Limb (tissue), 2 donors: ENCODE results near the gene SNAI3.

Experiments used
- DNase-seq, 2 donors: peaks; one replicate each; pipeline ENCODE4 v3.0.0-alpha.2; 2016; ENCODE audit errors: extremely low spot score in 2 of 2

The SNAI3 gene

DNA sequence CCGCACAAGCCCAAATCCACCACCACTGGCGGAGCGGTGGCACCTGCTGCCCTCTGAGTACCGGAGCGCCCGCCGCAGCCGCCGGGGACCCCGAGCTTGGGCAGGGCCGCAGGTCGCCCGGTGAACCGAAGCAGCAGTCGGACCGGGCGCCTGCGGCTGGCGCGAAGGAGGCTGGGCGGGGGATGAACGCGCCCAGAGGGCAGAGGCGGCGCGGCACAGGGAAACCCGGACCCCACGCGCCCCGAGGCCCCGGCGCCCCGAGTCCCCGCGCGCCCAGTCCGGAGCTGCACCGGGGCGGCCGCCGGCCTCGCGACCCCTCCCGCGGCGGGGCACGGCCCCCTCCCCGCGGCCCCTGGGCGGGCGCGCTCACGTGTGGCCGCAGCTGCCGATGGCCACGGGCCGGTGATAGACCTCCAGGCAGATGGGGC lies 19.5 kb upstream of the SNAI3 start:
- DNase-seq, result no peak

DNA sequence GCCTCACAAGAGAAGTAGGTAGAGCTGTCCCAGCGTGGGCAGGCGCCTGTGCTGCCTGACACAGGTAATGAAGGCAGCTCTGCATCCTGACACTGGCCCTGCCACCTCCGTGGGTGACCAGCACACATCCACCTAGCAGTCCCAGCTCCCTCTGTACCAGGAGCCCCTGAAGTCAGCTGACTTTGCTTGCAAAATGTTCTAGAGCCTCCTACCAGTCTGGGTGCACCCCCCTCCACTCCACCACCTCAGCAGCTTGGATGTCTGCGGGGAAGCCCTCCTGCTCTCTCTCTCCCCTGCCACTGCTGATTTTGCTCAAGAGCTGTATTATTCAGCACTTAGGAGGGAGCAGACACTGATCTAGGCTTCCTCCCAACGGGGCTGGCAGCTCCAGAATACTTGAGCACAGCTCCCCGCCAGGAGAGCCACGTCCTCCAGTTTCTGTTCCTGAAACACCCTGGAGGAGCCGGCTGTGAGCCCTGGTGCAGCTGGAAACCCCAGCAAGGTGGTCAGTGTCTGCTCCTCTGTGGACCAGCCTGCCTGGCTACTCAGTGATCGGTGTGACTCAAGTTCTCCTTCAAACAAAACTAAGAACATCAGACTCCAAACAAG lies 18.9 kb upstream of the SNAI3 start:
- DNase-seq, result no peak

DNA sequence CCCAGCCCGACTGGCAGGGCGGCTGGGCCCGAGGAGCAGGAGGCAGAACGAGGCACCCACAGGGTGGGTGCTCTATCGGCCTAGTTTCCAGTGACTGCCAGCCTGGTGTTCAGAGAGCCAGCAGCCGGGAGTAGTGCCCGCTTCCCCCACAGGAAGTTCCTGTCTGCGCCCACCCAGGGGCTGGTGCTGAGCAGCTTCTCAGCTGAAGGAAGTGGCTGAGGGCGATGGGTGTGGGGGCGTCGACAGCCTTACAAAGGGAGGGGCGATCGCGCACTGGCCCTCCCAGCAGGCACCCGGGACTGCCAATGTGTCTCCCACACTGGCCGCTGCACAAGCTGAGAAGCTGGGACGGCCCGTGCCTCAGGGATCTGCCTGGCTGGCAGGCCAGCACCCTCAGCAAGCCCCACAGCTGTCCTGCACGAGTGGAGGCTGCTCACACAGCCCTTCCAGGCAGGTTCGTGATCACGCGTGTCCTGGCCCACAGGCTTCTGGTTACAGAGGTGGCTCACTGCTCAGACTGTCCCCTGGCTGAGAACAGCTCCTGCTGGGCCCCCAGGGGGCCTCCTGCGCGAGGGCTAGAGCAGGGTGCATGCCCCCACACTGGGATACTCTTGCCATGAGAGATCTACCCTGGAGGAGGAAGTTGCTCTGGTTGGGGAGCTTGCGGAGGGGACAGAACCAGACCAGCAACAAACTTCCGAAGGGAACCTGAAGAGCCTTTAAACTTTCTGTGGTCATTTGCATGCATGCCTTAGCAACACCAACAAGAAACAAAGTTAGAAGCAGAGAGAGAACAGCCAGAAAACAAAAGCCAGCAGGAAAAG lies 17.4 kb upstream of the SNAI3 start:
- no peak for DNase-seq

DNA sequence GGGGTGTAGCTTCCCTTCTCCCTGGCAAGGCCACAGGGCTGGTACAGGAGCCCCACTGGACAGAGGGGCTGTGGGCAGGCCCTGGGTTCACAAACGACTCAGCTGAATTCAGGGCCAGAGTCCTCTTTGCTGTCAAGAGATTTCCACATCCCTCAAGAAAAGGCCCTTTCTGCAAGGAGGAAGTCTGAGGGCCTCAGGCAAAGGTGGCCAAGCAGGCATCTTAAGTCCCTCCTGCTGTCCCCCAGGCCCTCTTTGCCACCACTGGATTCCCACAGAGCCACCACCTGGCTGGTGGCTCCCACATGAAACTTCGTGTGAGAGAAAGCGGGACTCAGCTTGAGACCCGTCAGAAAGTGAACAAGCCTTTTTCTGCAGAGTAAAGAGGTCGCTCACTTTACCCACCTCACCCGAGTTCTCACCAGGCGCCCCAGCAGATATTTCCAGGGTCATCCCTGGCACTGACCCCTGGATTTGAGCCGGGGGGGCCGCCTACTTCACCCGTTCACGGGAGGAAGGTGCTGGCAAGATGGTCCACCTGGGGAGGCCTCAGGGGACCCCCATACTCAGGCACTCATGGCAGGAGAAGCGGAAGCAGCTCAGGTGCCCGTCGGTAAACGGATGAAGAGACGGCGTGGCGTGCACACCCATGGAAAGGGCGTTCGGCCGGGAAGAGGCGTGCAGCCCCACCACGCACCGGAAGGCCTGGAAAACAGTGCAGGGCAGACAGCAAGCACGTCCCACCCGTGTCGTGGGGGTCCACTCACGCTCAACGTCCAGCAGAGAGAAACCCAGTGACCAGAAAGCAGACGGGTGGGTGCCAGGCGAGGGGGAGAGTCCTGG lies 16.3 kb upstream of the SNAI3 start:
- DNase-seq, result no peak

DNA sequence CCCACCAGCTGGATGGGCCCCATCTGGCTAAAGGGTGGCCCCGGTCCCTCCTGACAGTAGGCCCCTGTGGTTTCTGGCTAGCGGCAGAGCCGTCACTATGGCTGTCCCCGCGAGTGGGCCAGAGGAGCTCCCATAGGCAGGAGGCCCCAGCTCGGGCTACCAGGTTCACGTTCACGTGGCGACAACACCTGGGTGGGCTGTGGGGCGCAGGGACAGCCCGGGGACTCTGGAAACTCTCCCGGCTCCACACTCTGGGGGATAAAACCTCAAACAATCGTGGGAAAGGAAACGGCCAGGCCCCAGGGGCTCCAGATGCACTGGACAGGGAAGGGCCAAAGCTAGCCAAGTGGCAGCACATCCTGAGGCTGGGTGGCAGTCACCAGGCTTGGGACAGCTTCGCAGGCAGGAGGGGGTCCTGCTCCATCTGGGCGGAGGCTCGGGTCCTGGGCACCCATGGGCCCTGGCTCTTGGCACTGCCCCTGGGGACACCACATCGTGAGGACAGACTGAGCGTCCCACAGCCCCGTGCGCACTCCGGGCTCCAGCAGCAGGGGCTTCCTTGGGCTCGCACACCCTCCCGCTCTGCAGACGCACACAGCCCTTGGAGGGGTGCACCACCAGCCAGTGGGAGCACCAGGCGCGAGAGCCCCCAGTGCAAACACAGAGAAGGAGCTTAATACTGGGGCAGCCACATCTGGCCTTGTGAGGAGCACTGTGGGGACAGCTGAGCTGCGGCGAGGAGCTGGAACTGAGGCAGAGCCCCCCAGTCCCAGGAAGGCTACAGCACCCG lies 15.5 kb upstream of the SNAI3 start:
- no peak for DNase-seq

DNA sequence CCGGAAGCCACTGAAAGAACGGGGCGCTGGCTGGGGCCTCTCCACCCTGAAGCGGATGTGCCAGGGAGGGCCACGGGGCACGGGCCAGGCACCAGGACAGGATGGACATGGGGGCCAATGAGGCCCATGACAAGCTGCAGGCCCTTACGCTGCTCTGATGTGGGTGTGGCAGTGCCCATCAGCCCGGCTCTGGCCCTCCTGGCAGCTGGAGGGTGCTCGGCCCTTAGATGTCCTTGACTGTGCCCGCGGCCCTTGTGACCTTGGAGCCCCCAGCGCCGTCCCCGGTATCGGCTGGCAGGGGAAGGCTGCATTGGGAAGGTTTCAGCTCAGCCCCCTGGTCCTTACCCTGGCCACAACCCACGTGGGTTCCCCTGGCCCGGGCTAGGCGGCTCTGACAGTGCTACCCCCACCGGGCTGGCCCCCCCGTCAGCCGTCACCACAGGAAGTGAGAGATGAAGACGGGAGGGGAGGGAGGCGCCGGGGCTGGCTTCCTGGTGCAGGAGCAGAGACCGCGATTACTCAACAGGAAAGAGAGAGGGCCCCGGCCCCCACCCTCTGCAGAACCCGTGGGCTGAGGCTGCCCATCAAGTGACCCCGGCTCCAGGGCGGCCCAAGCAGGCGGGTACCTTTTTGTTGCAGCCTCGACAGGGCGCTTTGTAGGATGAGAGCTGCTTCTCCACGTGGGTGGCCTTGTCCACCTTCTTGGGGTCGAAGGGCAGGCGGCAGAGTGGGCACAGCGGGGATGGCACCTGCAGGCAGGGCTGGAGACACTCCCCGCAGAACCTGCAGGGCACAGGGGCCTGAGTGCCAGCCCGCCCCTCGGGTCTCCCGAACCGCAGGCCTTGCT lies 14.6 kb upstream of the SNAI3 start:
- DNase-seq, result no peak

DNA sequence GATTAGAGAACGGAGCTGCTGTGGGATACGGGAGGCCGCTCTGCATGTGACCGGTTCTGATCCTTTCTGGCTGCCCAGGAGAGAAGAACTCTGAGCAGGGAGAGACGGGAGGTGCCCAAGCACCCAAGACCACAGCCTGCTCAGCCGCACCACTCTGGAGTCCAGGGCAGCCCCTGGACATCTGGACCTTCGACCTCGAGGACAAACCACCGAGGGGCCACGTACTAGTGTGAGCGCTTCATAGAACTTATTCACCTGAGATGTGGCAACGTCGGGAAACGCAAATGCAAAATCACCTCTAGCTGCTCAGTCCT lies 14.0 kb upstream of the SNAI3 start:
- DNase-seq, result no peak

DNA sequence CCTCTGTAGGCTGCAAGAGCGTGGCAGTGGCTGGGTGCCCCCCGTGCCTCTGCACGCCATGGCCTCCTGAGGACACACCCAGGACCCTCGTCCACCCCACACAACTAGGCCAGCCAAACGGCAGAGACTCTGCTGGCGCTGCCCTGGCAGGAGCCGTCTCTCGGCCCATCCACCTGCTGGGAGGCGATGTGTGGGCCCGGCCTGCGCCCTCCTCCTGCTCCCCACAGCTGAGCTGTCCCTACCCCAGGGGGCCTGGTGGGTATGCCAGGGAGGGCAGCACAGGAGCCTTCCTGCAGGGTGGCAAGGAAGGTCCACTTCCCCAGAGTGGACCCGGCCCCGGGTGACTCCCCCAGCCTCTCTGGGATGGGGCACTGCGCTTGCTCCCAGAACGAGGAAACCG lies 12.9 kb upstream of the SNAI3 start:
- DNase-seq, result no peak

DNA sequence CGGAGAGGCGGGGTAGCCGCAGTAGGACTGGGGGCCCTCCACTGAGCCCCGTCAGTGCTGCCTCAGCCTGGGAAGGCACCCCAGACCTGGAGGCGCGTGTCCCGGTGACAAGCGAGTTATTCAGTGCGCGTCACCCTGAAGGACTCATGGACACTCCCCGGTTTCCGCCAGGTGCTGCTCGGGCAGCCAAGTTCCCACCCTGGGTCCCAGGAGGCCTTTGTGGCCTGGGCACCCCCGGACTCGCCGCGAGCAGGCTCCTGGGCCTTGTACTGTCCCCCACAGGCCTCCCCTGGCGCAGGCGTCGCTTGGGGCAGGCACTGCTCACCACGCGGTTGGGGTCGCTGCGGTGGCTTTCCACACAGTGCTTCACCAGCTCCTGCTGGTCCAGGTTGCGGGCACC lies 12.3 kb upstream of the SNAI3 start:
- DNase-seq, result no peak

DNA sequence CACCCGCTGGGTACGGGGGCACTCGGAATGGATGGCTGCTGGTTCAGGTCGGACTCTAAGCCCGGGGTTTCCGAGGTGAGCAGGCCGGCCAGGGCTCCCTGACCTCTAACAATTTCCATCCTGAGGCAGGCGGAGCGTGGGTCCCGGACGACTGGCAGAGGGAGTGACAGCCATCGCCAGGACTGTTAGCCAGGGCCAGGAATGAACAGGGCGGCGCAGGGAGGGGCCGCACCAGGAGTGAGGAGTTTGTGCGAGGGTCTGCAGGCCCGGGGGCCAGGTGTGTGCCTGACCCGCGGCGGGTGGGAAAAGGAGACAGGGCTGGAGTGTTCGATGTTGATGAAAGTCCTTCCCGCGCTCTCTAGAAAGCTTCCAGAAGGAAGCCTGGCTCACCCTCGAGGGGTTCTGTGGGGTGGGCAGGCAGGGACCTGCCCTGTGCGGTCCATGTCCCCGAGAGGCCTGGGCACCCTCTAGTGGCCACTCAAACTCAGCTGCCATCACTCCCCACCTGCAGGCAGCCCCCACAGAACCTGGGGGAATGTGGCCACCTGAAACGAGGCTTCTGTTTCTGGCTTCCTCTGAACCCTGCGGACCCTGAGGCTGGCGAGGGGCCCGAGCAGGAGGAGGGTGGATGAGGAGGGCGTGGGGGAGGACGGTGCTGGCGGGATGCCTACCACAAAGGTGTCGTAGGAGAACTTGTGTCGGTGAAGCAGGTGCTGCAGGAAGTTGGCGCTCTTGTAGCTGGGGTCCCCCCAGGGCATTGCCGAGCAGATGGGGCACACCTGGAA lies 11.7 kb upstream of the SNAI3 start:
- no peak for DNase-seq

DNA sequence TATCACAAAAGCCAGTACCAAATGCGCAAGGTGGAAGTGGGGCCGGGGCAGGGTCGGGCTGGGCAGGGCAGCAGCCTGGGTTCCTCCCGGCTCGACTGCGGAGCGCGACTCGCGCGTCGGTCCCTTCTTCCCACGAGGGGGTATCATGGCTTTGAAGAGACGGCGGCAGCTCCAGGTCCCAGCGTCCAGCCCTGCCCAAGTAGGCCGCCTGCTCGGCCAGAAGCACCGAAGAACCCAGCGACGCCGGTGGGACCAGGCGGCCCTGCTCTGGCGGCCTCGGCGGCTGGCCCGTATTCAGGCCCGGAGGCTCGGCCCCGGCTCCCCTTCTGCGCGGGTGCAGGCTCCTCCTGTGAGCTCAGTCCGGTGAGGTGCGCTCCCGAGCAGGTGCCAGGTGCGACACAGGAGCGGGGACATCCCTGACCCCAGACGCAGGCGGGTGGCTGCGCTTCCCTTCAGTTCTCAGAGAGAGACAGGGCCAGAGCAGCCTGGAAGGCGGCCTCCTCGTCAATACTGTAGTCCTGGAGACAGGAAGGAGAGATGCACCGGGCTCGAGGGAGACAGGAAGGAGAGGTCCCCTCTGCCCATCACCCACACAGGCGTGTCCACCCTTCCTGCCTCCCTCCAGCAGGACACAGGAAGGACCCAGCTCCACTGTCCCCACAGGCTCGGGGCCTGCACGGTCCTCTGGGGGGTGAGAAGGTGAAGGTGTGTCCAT lies 11.0 kb upstream of the SNAI3 start:
- no peak for DNase-seq

DNA sequence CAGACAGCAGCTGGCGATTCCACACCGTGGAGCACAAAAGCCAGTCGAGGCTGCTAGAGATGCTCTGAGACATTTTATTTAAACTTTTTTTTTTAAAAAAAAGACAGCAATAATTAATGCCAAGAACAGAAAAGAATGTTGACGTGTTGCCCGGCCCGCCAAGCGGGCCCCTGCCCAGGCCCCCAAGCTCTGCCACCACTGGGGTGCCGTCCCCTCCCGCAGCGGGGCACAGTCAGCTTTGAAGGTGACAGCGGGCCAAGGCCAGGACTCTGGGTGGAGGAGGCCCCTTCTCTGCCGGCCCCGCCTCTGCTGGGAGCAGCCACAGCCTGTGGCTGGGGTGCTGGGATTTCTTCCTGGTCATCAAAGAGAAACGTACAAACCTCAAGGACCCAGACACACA lies 10.1 kb upstream of the SNAI3 start:
- DNase-seq, result no peak

DNA sequence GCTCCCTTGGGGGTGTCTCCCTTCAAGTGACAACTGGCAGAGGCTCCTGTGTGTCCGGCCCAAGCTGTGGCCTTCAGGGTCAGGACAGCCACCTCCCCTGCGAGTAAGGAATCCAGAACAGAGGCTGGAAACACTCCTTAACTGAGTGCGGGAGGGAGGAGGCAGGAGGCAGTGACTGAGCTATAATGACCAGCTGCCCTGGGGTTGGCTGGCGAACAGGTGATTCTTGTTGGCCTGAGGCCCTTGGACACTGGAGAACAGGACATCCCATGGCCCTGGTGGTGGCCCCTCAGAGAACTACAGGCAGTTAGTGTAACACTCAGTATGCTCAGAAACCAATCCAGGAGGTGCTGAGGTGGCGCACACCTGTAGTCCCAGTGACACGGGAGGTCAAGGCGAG lies 9.4 kb upstream of the SNAI3 start:
- no peak for DNase-seq

DNA sequence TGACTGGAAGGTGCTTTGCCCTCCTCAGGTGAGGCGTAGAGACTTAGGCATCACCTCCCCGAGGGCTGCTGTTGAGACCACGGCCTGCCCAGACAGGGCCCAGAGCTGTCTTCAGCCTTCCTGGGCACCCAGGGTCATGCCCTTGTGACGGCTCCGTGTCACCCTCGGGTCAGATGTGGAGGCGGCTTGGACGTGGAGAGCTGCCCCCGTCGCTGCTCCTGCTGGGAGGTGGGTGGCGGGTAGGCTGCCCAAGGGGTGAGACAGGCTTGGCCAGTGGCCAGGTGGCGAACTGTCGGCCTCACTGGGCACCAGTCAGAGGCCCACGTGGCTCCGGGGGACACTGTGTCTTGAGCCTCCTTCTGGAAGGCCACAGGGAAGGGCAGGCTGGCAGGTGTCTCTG lies 8.9 kb upstream of the SNAI3 start:
- DNase-seq, result no peak

DNA sequence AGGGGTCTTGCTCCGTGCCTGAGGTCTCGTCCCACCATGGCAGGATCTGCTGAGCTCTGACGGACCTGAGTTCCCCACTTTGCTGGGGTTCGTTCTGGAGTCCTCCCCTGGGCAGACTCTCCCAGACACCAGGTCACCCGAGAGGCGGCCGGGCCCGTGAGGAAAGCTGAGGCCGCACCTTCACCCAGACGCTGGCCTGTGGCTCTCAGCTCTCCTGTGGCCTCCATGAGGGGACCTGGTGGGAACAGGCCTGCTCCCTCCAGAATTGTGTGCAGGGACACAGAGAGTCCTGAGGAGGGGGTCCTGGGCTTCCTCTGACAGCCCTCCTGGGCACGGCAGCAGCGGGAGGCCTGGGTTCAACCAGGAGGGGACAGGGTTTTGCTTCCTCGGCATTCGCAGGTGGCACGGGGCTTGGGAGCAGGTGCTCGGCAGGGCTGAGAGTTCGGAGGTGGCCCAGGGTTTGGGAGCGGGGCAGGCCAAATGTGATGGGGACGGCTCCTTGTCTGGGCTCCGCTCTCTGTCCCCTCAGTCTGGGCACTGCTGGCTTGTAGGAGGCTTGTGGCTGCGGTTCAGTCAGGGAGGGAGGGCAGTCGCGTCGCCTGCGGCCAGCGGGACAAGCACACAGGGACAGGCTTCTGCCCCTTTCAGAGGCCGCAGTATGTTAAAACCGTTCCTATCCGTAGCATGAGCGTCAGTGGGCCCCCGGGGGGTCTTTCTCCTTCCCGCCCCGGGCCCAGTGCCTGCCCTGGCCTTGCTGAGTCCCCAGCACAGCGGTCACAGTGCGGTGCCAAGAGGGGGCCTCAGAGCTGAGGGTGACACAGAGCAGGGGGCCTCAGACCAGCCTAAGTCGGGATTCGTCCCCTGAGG lies 8.1 kb upstream of the SNAI3 start:
- no peak for DNase-seq

DNA sequence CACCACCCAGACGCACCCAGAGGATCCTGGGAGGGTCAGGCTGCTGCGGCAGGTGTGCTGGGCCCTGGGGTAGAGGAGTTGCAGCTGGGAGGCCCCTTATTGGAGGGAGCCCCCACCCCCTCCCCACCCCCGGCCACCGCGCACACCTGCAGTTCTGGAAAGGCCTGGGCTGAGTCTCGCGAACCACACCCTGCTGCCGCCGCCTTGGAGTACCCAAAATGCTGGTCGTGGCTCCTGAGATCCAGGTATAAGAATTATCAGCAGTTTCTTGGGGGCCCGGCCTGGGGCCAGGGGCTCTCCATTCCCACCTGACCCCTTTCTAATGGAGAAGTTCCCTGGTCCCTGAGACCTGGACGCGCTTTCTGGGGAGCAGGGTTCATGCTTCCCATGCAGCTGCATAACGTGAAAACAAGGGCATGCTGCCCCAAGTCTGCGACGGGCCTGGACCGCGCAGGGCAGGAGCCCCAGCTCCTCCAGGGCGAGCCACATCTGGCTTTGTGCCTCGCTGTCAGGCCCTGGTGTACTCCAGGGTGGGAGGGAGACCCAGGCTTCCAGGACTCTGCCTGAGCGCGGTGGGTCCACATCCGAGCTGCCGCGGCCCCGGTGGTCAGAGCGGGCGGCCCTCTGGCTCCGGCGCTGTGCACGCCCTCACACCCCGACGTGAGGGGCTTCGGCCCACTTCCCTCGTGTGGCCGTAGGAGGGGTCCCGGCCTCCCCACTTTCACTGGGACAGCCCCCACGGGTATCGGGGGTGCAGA lies 7.3 kb upstream of the SNAI3 start:
- no peak for DNase-seq

DNA sequence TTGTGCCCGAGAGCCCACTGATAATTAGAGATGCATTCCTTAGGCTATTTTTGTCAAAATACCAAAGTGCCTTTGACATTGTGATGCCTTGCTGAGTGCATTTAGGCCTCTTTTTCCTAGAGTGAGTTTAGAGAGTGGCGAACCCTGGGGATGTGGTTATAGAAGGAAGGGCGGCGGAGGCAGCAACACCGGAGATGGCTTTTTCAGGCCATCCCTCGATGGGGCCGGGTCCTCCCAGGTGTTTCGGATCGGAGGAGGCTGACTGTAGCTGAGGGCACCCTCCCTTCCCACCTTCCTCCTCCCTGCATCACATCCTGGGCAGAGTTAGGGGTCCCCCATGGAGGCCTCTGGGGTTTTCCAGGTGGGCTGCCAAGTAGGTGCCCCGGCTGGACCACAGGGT lies 6.6 kb upstream of the SNAI3 start:
- no peak for DNase-seq
